GM18507 (cell line): Measurements from ENCODE around the gene SHISA7.

Source experiments
- DNase-seq: peaks from one replicate; pipeline ENCODE4 v3.0.0; 2011; ENCODE audit warnings: low read depth; ENCODE audit not compliant: insufficient read length; ENCODE audit errors: extremely low spot score
- FAIRE-seq: peaks from 2 replicates; lab custom pipeline; 2011; peaks lifted over from hg19 to GRCh38; lab: Jason Lieb, UNC

Gene SHISA7

GRCh38 chr19:55443045-55443823, at the start of gene SHISA7:
SHISA7 (minus strand) TSS chr19:55443300; CDS start chr19:55442863, 437 bp downstream.
- no peak for FAIRE-seq
- no peak for DNase-seq

DNA sequence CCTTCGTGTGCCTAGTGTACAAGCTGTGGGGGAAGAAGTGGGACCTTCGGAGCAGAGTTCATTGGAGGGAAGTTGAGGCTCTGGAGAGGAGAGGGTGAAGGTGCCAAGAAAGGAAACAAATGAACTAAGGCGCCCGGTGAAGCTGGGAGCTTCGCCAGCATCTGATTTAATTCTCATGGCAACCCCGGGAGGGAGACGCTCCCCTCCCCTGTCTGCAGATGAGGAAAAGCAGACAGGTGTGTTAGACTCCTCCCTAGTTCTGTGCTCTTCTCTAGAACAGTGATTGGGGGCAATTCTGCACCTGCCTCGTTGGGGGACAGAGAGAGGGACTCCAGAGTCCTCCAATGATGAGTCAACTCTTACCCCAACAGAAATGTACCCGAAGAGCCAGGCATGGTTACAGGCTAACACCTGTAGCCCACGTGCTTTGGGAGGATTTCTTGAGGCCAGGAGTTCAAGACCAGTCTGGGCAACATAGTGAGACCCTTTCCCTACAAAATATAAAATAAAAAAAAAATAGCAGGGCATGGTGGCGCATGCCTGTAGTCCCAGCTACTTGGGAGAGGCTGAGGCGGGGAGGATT, 49.4 kb upstream of the SHISA7 start:
- DNase-seq, result no peak
- FAIRE-seq, result no peak

GRCh38 chr19:55491546-55492360, 48.7 kb upstream of the SHISA7 start:
- DNase-seq, result no peak
- no peak for FAIRE-seq

DNA sequence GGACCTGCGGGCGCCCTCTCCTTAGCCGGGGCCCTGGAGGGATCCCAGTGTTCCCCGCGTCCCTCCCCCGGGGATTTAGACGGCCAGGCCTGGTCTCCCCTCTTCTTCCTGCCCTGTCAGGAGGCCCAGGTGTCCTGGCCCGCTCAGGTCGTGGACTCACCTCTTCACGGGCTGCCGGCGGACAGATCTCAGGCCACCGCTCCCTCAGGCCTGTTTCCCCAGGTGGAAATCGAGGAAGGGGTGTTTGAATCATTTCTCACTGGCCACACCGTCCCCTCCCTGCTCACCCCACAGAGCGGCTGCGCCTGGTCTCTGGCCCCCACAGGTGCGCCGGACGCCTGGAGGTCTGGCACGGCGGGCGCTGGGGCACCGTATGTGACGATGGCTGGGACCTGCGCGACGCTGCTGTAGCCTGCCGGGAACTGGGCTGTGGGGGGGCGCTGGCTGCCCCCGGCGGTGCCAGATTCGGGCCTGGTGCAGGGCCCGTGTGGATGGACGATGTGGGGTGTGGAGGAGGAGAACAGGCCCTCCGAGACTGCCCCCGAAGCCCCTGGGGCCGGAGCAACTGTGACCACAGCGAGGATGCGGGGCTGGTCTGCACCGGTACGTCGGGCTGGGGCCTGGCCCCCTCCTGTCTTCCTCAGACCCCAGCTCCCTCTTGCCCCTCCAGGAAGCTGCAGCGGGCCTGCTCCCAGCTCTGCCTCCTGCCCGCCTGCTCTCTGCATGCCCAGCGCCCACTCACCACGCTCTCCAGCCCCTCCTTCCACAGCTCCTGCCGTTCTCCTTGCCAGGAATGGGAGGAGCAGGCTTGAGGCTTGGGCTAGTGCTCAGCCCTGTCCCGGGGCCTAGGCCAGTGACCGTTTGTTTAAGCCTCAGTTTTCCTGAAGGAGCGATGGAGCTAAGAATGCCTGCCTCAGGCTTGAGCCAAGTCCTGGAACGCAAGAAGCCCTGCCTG, 47.7 kb upstream of the SHISA7 start:
- DNase-seq (no peak), FAIRE-seq (no peak)

GRCh38 chr19:55489711-55490477, 46.8 kb upstream of the SHISA7 start:
- DNase-seq, result no peak
- FAIRE-seq, result no peak

DNA sequence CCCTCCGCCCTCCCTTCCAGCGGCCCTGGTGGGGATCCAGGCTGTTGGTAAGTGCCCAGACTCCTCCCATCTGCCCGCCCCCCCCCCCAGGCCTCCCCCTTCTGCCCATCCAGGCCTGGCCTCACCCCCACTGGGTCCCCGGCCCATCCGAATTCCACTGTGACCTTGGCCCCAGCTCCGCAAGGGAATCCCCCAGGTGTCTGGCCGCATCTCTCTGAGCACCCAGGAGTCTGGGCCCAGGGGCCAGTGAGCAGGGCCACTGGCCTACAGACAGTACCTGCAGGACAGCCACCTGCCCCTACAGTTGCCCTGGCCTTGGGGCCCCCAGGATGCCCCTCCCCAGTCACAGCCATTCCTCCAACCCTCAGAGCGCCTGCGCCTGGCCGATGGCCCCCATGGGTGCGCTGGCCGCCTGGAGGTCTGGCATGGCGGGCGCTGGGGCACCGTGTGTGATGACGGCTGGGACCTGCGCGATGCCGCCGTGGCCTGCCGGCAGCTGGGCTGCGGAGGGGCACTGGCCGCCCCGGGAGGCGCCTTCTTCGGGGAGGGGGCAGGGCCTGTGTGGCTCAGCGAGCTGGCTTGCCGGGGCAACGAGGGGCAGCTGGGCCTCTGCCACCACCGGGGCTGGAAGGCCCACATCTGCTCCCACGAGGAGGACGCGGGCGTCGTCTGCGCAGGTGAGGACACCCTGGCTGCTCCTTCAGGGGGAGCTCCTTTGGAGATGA, 46.0 kb upstream of the SHISA7 start:
- FAIRE-seq (no peak), DNase-seq (no peak)

DNA sequence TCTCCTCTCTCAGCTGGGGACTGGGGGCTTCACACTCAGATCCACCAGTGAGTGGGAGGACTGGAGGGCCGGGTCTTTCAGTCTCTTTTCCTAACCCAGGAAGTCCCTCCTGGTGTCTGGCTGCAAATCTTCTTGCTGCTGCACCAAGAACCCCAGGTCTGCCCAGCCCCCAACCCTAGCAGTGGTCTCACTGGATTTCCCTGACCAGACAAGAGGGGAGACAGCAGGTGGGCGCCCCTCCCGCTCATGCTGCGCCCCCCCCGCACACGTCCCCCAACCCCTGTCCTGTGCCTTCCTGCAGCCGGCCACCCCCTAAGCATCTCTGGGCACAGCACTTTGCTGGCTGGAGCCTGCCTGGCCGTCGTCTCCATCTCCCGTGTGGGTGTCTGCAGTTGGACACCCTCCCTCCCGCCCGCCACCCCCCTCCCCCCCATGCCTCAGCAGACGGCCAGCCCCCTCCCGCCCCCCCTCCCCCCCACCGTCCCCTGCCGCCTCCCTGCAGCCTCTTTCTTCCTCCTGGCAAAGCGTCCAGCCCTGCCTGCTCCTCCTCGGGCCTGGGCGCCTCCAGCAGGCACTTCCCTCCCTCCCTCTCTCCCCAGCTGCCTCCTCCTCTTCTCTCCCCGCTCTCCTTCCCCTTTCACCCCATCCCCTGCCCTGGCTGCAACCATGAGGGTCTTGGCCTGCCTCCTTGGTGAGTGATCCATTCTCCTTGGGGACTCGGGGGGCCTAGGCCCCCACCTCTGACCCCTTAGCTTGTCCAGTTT, 45.0 kb upstream of the SHISA7 start, which contains the start of gene SSC5D:
Gene SSC5D (plus strand): TSS at position 513 of the 764 bp plus-strand sequence. CDS start 154 bp downstream, at position 667.
- DNase-seq (no peak), FAIRE-seq (no peak)

GRCh38 chr19:55486971-55487923, 44.1 kb upstream of the SHISA7 start:
- FAIRE-seq (no peak), DNase-seq (no peak)

- DNase-seq, result no peak
- FAIRE-seq, result no peak
Observed at GRCh38 chr19:55486043-55486970, 43.2 kb upstream of the SHISA7 start.

DNA sequence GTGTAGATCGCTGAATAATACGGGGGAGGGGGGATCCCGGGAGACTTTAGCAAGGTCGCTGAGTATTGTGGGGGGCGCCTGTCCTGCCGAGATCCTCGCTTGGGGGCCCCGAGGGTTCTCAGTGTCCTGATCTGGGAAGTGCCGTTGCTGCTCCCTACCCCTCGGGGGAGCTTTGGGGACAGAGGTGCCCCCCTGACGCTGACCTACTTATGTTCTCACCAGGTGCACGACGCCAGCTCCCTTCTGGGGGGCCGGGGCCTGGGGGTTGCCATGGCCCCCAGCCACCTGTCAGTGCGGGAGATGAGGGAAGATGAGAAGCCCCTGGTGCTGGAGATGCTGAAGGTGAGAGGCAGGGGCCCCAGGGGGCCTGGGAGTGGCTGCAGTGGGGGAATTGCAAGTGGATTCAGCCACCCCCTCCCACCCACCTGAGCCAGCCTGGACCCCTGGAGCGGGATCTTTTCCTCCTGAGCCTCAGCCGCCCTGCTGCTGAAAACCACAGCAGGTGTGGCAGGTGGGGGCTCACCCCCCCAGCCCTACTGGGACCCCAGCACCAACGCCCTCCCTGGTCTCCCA, 42.4 kb upstream of the SHISA7 start:
- FAIRE-seq, result no peak
- no peak for DNase-seq

GRCh38 chr19:55484593-55485438, 41.7 kb upstream of the SHISA7 start, which contains the start of gene NAT14:
NAT14 (plus strand) TSS chr19:55485188; CDS start chr19:55485709, 521 bp downstream.
- FAIRE-seq (peak; percentile 76), DNase-seq (peak; percentile 85)

DNA sequence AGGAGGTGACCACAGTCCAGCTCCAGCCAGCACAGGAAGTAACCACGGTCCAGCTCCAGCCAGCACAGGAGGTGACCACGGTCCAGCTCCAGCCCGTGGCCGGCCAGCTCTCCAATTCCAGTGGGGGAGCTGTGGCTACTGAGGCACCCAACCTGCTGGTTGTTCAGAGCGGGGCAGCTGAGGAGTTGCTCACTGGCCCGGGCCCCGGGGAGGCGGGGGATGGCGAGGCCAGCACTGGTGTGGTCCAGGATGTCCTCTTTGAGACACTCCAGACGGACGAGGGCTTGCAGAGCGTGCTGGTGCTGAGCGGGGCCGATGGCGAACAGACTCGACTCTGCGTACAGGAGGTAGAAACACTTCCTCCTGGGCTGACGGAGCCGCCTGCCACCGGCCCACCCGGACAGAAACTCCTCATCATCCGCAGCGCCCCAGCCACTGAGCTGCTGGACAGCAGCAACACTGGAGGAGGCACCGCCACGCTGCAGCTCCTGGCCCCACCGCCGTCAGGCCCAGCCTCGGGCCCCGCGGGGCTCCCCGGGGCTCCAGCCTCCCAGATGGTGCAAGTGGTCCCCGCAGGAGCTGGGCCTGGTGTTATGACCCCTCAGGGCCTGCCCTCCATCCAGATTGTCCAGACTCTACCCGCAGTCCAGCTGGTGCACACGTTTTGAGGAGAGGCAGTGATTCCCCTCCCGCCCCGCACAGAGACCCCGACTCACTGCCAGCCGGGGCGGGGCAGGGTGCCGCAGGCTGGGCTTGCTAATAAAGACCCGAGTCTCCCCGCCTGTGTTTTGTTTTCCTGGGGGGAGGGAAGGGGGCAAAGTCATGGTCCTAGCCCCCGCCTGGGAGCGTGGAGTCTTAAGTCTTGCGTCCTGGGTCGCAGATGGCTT, 40.8 kb upstream of the SHISA7 start:
- FAIRE-seq, result no peak
- DNase-seq, result no peak
